WTC11 (cell line): ENCODE measurements around the gene NPSR1. TPM values are rescaled to one million over a fixed set of nuclear protein-coding genes. Genes with fewer than 3 reads are reported as not detected.

ENCODE experiments used
- ATAC-seq: fragments of 200-7000 bp; cut with Tn5 transposase; 2 replicates; pipeline ENCODE4 v1.10.0; 2021; ENCODE audit warnings: mild to moderate bottlenecking, moderate library complexity
- CTCF ChIA-PET: fragments of 300-600 bp; sonication (Branson Sonifier 250); formaldehyde crosslinking; loops from one replicate; lab custom pipeline; 2021; ENCODE audit warnings: antibody characterized with exemption; lab: Charles Lee
- POLR2A ChIA-PET: fragments of 350-600 bp; sonication (Branson Sonifier 250); formaldehyde crosslinking; loops from one replicate; lab custom pipeline; 2021; ENCODE audit warnings: antibody characterized with exemption; lab: Charles Lee
- DNase-seq: peaks from one replicate; pipeline ENCODE4 v3.0.0; 2021; ENCODE audit warnings: low spot score
- H3K27ac Mint-ChIP-seq: 2 replicates; pipeline ENCODE4 v1.8.0; 2021; ENCODE audit warnings: mixed read lengths
- H3K27me3 Mint-ChIP-seq: 2 replicates; pipeline ENCODE4 v1.8.0; 2021; ENCODE audit warnings: low read depth, mild to moderate bottlenecking, moderate library complexity, mixed read lengths
- H3K36me3 Mint-ChIP-seq: 2 replicates; pipeline ENCODE4 v1.8.0; 2021; ENCODE audit warnings: mixed read lengths
- H3K4me1 Mint-ChIP-seq: 2 replicates; pipeline ENCODE4 v1.8.0; 2022; ENCODE audit warnings: mixed read lengths
- H3K4me3 Mint-ChIP-seq: 2 replicates; pipeline ENCODE4 v1.8.0; 2021; ENCODE audit warnings: mild to moderate bottlenecking, moderate library complexity, mixed read lengths
- H3K9me3 Mint-ChIP-seq: 2 replicates; pipeline ENCODE4 v1.8.0; 2021; ENCODE audit warnings: mixed read lengths
- ETV6 ChIP-seq: sonication (generic); formaldehyde crosslinking; IDR thresholded peaks from 2 replicates; pipeline ENCODE4 v1.8.1; 2022; ENCODE audit warnings: mild to moderate bottlenecking, missing genetic modification reagents
- GABPB1 ChIP-seq: sonication (generic); formaldehyde crosslinking; IDR thresholded peaks from 2 replicates; pipeline ENCODE4 v1.8.1; 2023; ENCODE audit warnings: mild to moderate bottlenecking, missing genetic modification reagents
- JAZF1 ChIP-seq: fragments of 250-450 bp; sonication (Bioruptor Pico); IDR thresholded peaks from 2 replicates; pipeline ENCODE4 v1.9.0; 2021; ENCODE audit warnings: moderate library complexity, mild to moderate bottlenecking, inconsistent platforms
- NFE2L1 ChIP-seq: sonication (generic); formaldehyde crosslinking; IDR thresholded peaks from 2 replicates; pipeline ENCODE4 v1.8.1; 2023; ENCODE audit warnings: missing genetic modification reagents
- NR1H2 ChIP-seq: sonication (generic); formaldehyde crosslinking; IDR thresholded peaks from 2 replicates; pipeline ENCODE4 v1.9.0; 2021; ENCODE audit warnings: mild to moderate bottlenecking, moderate library complexity, missing genetic modification reagents
- NR2C2 ChIP-seq: sonication (generic); formaldehyde crosslinking; IDR thresholded peaks from 2 replicates; pipeline ENCODE4 v1.8.0; 2022; ENCODE audit warnings: mild to moderate bottlenecking, missing genetic modification reagents
- RORB ChIP-seq: fragments of 250-450 bp; sonication (Bioruptor Pico); IDR thresholded peaks from 2 replicates; pipeline ENCODE4 v1.9.0; 2021; ENCODE audit warnings: mild to moderate bottlenecking
- ZNF219 ChIP-seq: sonication (generic); formaldehyde crosslinking; IDR thresholded peaks from 2 replicates; pipeline ENCODE4 v1.8.0; 2023; ENCODE audit warnings: missing genetic modification reagents, mild to moderate bottlenecking, borderline replicate concordance
- ZNF232 ChIP-seq: sonication (generic); formaldehyde crosslinking; IDR thresholded peaks from 2 replicates; pipeline ENCODE4 v1.8.0; 2022; ENCODE audit warnings: mild to moderate bottlenecking, missing genetic modification reagents
- ZNF263 ChIP-seq: sonication (generic); formaldehyde crosslinking; IDR thresholded peaks from 2 replicates; pipeline ENCODE4 v1.8.1; 2022; ENCODE audit warnings: low read depth, mild to moderate bottlenecking, moderate library complexity, missing genetic modification reagents
- ZNF416 ChIP-seq: fragments of 250-450 bp; sonication (Bioruptor Pico); IDR thresholded peaks from 2 replicates; pipeline ENCODE4 v1.9.0; 2021; ENCODE audit warnings: mild to moderate bottlenecking, inconsistent platforms
- ZNF671 ChIP-seq: fragments of 250-450 bp; sonication (Bioruptor Pico); IDR thresholded peaks from 2 replicates; pipeline ENCODE4 v1.8.0; 2021; ENCODE audit warnings: mild to moderate bottlenecking
- total RNA-seq: library from RNA; stranded (reverse); gene quantifications from 3 replicates; pipeline ENCODE4 v1.2.3, GENCODE V29; 2021
- TF ChIP-seq, protein P1 (sequence below): sonication (generic); formaldehyde crosslinking; IDR thresholded peaks from 2 replicates; pipeline ENCODE4 v1.8.0; 2022; ENCODE audit warnings: mild to moderate bottlenecking, missing genetic modification reagents
- TF ChIP-seq, protein P2 (sequence below): fragments of 250-450 bp; sonication (Bioruptor Pico); IDR thresholded peaks from 2 replicates; pipeline ENCODE4 v1.9.0; 2021; ENCODE audit warnings: mild to moderate bottlenecking
- TF ChIP-seq, protein P3 (sequence below): fragments of 250-450 bp; sonication (Bioruptor Pico); IDR thresholded peaks from 2 replicates; pipeline ENCODE4 v1.8.0; 2021; ENCODE audit warnings: mild to moderate bottlenecking
- TF ChIP-seq, protein P4 (sequence below): fragments of 200-600 bp; IDR thresholded peaks from 2 replicates; pipeline ENCODE4 v1.8.0; 2022; ENCODE audit warnings: antibody characterized with exemption
- TF ChIP-seq, protein P5 (sequence below): fragments of 250-450 bp; sonication (Bioruptor Pico); IDR thresholded peaks from 2 replicates; pipeline ENCODE4 v1.9.0; 2021; ENCODE audit warnings: mild to moderate bottlenecking
- TF ChIP-seq, protein P6 (sequence below): sonication (generic); formaldehyde crosslinking; IDR thresholded peaks from 2 replicates; pipeline ENCODE4 v1.8.0; 2022; ENCODE audit warnings: missing genetic modification reagents
- TF ChIP-seq, protein P7 (sequence below): fragments of 250-450 bp; sonication (Bioruptor Pico); IDR thresholded peaks from 2 replicates; pipeline ENCODE4 v2.1.2; 2022; ENCODE audit warnings: mild to moderate bottlenecking, moderate library complexity
- TF ChIP-seq, protein P8 (sequence below): sonication (generic); formaldehyde crosslinking; conservative IDR thresholded peaks from 2 replicates; pipeline ENCODE4 v1.8.1; 2023; ENCODE audit warnings: mild to moderate bottlenecking, low read depth, missing genetic modification reagents, moderate library complexity

NPSR1 gene
- total RNA-seq, 1 experiment from 2014 or later: not detected

DNA sequence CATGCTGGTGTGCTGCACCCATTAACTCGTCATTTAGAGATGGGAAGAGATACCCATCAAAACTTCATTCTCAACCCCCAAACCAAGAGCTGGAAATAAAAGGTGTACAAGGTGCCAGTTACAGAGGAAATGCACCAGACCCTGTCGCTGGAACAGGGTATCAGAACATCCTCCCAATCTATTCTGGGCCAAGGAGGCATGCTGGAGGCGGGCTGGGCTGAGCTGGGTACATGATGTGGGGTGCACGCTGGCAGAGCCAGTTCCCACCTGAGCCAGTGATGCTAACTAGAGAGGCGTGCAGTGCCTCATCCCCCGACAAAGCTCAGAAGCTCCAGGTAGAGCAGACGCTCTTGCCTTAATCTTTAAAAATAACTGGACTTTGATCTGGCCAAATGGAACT lies 70.1 kb downstream of the NPSR1 start:
- DNase-seq: no peak
- ATAC-seq: no peak
- no peaks in the 10 kb centered on the region for H3K36me3 Mint-ChIP-seq
- CTCF ChIA-PET: no interaction called here
- H3K4me3 Mint-ChIP-seq: no peak overlapping the region
- no peaks in the 10 kb centered on the region for H3K9me3 Mint-ChIP-seq
- no peaks in the 10 kb centered on the region for H3K4me1 Mint-ChIP-seq
- H3K27me3 Mint-ChIP-seq: no peaks in the 10 kb centered on the region
- TF ChIP-seq, protein P1, sequence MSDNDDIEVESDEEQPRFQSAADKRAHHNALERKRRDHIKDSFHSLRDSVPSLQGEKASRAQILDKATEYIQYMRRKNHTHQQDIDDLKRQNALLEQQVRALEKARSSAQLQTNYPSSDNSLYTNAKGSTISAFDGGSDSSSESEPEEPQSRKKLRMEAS (CRISPR knock-in tag): no peak
- no peak for TF ChIP-seq NR2C2 (CRISPR knock-in tag)
- TF ChIP-seq ZNF232: no peak
- no peak for TF ChIP-seq ZNF219 (CRISPR knock-in tag)
- TF ChIP-seq, protein P2, sequence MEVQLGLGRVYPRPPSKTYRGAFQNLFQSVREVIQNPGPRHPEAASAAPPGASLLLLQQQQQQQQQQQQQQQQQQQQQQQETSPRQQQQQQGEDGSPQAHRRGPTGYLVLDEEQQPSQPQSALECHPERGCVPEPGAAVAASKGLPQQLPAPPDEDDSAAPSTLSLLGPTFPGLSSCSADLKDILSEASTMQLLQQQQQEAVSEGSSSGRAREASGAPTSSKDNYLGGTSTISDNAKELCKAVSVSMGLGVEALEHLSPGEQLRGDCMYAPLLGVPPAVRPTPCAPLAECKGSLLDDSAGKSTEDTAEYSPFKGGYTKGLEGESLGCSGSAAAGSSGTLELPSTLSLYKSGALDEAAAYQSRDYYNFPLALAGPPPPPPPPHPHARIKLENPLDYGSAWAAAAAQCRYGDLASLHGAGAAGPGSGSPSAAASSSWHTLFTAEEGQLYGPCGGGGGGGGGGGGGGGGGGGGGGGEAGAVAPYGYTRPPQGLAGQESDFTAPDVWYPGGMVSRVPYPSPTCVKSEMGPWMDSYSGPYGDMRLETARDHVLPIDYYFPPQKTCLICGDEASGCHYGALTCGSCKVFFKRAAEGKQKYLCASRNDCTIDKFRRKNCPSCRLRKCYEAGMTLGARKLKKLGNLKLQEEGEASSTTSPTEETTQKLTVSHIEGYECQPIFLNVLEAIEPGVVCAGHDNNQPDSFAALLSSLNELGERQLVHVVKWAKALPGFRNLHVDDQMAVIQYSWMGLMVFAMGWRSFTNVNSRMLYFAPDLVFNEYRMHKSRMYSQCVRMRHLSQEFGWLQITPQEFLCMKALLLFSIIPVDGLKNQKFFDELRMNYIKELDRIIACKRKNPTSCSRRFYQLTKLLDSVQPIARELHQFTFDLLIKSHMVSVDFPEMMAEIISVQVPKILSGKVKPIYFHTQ (CRISPR knock-in tag): no peak
- TF ChIP-seq, protein P3, sequence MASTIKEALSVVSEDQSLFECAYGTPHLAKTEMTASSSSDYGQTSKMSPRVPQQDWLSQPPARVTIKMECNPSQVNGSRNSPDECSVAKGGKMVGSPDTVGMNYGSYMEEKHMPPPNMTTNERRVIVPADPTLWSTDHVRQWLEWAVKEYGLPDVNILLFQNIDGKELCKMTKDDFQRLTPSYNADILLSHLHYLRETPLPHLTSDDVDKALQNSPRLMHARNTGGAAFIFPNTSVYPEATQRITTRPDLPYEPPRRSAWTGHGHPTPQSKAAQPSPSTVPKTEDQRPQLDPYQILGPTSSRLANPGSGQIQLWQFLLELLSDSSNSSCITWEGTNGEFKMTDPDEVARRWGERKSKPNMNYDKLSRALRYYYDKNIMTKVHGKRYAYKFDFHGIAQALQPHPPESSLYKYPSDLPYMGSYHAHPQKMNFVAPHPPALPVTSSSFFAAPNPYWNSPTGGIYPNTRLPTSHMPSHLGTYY (CRISPR knock-in tag): no peak
- no peak for TF ChIP-seq ZNF263 (CRISPR knock-in tag)
- no peak for TF ChIP-seq GABPB1 (CRISPR knock-in tag)
- TF ChIP-seq, protein P4, sequence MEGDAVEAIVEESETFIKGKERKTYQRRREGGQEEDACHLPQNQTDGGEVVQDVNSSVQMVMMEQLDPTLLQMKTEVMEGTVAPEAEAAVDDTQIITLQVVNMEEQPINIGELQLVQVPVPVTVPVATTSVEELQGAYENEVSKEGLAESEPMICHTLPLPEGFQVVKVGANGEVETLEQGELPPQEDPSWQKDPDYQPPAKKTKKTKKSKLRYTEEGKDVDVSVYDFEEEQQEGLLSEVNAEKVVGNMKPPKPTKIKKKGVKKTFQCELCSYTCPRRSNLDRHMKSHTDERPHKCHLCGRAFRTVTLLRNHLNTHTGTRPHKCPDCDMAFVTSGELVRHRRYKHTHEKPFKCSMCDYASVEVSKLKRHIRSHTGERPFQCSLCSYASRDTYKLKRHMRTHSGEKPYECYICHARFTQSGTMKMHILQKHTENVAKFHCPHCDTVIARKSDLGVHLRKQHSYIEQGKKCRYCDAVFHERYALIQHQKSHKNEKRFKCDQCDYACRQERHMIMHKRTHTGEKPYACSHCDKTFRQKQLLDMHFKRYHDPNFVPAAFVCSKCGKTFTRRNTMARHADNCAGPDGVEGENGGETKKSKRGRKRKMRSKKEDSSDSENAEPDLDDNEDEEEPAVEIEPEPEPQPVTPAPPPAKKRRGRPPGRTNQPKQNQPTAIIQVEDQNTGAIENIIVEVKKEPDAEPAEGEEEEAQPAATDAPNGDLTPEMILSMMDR: no peak
- no peak for TF ChIP-seq JAZF1 (CRISPR knock-in tag)
- TF ChIP-seq, protein P5, sequence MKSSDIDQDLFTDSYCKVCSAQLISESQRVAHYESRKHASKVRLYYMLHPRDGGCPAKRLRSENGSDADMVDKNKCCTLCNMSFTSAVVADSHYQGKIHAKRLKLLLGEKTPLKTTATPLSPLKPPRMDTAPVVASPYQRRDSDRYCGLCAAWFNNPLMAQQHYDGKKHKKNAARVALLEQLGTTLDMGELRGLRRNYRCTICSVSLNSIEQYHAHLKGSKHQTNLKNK (CRISPR knock-in tag): no peak
- no peak for TF ChIP-seq ZNF416 (CRISPR knock-in tag)
- TF ChIP-seq, protein P6, sequence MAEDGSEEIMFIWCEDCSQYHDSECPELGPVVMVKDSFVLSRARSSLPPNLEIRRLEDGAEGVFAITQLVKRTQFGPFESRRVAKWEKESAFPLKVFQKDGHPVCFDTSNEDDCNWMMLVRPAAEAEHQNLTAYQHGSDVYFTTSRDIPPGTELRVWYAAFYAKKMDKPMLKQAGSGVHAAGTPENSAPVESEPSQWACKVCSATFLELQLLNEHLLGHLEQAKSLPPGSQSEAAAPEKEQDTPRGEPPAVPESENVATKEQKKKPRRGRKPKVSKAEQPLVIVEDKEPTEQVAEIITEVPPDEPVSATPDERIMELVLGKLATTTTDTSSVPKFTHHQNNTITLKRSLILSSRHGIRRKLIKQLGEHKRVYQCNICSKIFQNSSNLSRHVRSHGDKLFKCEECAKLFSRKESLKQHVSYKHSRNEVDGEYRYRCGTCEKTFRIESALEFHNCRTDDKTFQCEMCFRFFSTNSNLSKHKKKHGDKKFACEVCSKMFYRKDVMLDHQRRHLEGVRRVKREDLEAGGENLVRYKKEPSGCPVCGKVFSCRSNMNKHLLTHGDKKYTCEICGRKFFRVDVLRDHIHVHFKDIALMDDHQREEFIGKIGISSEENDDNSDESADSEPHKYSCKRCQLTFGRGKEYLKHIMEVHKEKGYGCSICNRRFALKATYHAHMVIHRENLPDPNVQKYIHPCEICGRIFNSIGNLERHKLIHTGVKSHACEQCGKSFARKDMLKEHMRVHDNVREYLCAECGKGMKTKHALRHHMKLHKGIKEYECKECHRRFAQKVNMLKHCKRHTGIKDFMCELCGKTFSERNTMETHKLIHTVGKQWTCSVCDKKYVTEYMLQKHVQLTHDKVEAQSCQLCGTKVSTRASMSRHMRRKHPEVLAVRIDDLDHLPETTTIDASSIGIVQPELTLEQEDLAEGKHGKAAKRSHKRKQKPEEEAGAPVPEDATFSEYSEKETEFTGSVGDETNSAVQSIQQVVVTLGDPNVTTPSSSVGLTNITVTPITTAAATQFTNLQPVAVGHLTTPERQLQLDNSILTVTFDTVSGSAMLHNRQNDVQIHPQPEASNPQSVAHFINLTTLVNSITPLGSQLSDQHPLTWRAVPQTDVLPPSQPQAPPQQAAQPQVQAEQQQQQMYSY (CRISPR knock-in tag): no peak
- TF ChIP-seq RORB (CRISPR knock-in tag): no peak
- no peak for TF ChIP-seq ZNF671 (CRISPR knock-in tag)
- no peak for TF ChIP-seq NFE2L1
- TF ChIP-seq ETV6: no peak
- TF ChIP-seq, protein P7, sequence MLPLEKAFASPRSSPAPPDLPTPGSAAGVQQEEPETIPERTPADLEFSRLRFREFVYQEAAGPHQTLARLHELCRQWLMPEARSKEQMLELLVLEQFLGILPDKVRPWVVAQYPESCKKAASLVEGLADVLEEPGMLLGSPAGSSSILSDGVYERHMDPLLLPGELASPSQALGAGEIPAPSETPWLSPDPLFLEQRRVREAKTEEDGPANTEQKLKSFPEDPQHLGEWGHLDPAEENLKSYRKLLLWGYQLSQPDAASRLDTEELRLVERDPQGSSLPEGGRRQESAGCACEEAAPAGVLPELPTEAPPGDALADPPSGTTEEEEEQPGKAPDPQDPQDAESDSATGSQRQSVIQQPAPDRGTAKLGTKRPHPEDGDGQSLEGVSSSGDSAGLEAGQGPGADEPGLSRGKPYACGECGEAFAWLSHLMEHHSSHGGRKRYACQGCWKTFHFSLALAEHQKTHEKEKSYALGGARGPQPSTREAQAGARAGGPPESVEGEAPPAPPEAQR: no peak
- TF ChIP-seq NR1H2 (CRISPR knock-in tag): no peak
- TF ChIP-seq, protein P8, sequence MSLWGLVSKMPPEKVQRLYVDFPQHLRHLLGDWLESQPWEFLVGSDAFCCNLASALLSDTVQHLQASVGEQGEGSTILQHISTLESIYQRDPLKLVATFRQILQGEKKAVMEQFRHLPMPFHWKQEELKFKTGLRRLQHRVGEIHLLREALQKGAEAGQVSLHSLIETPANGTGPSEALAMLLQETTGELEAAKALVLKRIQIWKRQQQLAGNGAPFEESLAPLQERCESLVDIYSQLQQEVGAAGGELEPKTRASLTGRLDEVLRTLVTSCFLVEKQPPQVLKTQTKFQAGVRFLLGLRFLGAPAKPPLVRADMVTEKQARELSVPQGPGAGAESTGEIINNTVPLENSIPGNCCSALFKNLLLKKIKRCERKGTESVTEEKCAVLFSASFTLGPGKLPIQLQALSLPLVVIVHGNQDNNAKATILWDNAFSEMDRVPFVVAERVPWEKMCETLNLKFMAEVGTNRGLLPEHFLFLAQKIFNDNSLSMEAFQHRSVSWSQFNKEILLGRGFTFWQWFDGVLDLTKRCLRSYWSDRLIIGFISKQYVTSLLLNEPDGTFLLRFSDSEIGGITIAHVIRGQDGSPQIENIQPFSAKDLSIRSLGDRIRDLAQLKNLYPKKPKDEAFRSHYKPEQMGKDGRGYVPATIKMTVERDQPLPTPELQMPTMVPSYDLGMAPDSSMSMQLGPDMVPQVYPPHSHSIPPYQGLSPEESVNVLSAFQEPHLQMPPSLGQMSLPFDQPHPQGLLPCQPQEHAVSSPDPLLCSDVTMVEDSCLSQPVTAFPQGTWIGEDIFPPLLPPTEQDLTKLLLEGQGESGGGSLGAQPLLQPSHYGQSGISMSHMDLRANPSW: no peak
- TF ChIP-seq, all 79 proteins: peak for 0
- POLR2A ChIA-PET: no interaction called here
- no peak overlapping the region for H3K27ac Mint-ChIP-seq
